SK-N-SH treated with all-trans-retinoic acid at 6 μM for 48 hours (cell line): ENCODE results near the gene MT1X.

Experiments
- BACH2 ChIP-seq: fragments of 250-450 bp; sonication (Bioruptor Pico); IDR thresholded peaks from 2 replicates; pipeline ENCODE4 v1.9.0; 2021; ENCODE audit warnings: mild to moderate bottlenecking, borderline replicate concordance
- CSDC2 ChIP-seq: fragments of 250-450 bp; sonication (Bioruptor Pico); IDR thresholded peaks from 2 replicates; pipeline ENCODE4 v1.5.0; 2020; ENCODE audit warnings: mild to moderate bottlenecking, moderate library complexity
- GLIS3 ChIP-seq: fragments of 250-450 bp; sonication (Bioruptor Pico); IDR thresholded peaks from 2 replicates; pipeline ENCODE4 v1.5.0; 2020; ENCODE audit warnings: mild to moderate bottlenecking, moderate library complexity
- ISL1 ChIP-seq: fragments of 250-450 bp; sonication (Bioruptor Pico); IDR thresholded peaks from 2 replicates; pipeline ENCODE4 v2.1.2; 2022; ENCODE audit warnings: mild to moderate bottlenecking, moderate library complexity
- PPARA ChIP-seq: fragments of 250-450 bp; sonication (Bioruptor Pico); IDR thresholded peaks from 2 replicates; pipeline ENCODE4 v1.5.0; 2020; ENCODE audit warnings: mild to moderate bottlenecking, borderline replicate concordance
- TOX ChIP-seq: fragments of 250-450 bp; sonication (Bioruptor Pico); IDR thresholded peaks from 2 replicates; pipeline ENCODE4 v1.8.0; 2021; ENCODE audit warnings: mild to moderate bottlenecking, moderate library complexity, borderline replicate concordance
- ZC3H10 ChIP-seq: fragments of 250-450 bp; sonication (Bioruptor Pico); IDR thresholded peaks from 2 replicates; pipeline ENCODE4 v1.5.1; 2021; ENCODE audit warnings: mild to moderate bottlenecking, moderate library complexity
- ZFP30 ChIP-seq: fragments of 450-650 bp; formaldehyde crosslinking; IDR thresholded peaks from 2 replicates; pipeline ENCODE4 v1.5.0; 2022; ENCODE audit warnings: mild to moderate bottlenecking, moderate library complexity
- TF ChIP-seq, protein P1 (sequence below): fragments of 250-450 bp; sonication (Bioruptor Pico); IDR thresholded peaks from 2 replicates; pipeline ENCODE4 v1.5.1; 2021; ENCODE audit warnings: mild to moderate bottlenecking, moderate library complexity
- TF ChIP-seq, protein P2 (sequence below): fragments of 250-450 bp; sonication (Bioruptor Pico); IDR thresholded peaks from 2 replicates; pipeline ENCODE4 v1.8.0; 2020; ENCODE audit warnings: mild to moderate bottlenecking, moderate library complexity, borderline replicate concordance
- TF ChIP-seq, protein P3 (sequence below): fragments of 250-450 bp; sonication (Bioruptor Pico); IDR thresholded peaks from 2 replicates; pipeline ENCODE4 v1.8.0; 2021; ENCODE audit warnings: low read depth, mild to moderate bottlenecking, moderate library complexity, borderline replicate concordance
- TF ChIP-seq, protein P4 (sequence below): fragments of 250-450 bp; sonication (Bioruptor Pico); IDR thresholded peaks from 2 replicates; pipeline ENCODE4 v1.5.1; 2020; ENCODE audit warnings: low read depth, mild to moderate bottlenecking, moderate library complexity

DNA sequence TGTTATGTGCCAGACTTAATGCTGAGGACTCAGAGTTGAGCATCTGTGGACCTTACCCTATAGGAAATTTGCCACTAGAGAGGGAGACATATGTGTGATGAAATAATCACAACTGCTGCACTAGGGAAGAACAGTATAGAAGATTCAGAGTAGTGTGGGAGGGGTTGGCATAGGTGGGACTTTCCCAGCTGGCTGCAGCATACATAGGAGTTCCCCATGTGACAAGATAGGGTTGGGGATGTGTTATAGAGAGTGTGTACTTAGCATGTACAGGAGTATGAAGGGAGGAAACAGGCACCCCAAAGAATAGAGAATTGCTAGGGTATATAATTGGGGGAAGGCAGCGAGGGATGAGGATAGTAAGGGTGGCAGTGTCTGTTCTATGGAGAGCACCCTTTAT is 50.6 kb downstream of the MT1X start:
- TF ChIP-seq ISL1 (CRISPR knock-in tag), result no peak
- no peak for TF ChIP-seq CSDC2 (CRISPR knock-in tag)
- no peak for TF ChIP-seq TOX (CRISPR knock-in tag)
- no peak for TF ChIP-seq PPARA
- TF ChIP-seq BACH2 (CRISPR knock-in tag), result no peak
- no peak for TF ChIP-seq ZC3H10 (CRISPR knock-in tag)
- TF ChIP-seq, protein P1, sequence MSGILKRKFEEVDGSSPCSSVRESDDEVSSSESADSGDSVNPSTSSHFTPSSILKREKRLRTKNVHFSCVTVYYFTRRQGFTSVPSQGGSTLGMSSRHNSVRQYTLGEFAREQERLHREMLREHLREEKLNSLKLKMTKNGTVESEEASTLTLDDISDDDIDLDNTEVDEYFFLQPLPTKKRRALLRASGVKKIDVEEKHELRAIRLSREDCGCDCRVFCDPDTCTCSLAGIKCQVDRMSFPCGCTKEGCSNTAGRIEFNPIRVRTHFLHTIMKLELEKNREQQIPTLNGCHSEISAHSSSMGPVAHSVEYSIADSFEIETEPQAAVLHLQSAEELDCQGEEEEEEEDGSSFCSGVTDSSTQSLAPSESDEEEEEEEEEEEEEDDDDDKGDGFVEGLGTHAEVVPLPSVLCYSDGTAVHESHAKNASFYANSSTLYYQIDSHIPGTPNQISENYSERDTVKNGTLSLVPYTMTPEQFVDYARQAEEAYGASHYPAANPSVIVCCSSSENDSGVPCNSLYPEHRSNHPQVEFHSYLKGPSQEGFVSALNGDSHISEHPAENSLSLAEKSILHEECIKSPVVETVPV (CRISPR knock-in tag), result no peak
- TF ChIP-seq, protein P2, sequence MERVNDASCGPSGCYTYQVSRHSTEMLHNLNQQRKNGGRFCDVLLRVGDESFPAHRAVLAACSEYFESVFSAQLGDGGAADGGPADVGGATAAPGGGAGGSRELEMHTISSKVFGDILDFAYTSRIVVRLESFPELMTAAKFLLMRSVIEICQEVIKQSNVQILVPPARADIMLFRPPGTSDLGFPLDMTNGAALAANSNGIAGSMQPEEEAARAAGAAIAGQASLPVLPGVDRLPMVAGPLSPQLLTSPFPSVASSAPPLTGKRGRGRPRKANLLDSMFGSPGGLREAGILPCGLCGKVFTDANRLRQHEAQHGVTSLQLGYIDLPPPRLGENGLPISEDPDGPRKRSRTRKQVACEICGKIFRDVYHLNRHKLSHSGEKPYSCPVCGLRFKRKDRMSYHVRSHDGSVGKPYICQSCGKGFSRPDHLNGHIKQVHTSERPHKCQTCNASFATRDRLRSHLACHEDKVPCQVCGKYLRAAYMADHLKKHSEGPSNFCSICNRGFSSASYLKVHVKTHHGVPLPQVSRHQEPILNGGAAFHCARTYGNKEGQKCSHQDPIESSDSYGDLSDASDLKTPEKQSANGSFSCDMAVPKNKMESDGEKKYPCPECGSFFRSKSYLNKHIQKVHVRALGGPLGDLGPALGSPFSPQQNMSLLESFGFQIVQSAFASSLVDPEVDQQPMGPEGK (CRISPR knock-in tag), result no peak
- TF ChIP-seq GLIS3 (CRISPR knock-in tag), result no peak
- TF ChIP-seq, protein P3, sequence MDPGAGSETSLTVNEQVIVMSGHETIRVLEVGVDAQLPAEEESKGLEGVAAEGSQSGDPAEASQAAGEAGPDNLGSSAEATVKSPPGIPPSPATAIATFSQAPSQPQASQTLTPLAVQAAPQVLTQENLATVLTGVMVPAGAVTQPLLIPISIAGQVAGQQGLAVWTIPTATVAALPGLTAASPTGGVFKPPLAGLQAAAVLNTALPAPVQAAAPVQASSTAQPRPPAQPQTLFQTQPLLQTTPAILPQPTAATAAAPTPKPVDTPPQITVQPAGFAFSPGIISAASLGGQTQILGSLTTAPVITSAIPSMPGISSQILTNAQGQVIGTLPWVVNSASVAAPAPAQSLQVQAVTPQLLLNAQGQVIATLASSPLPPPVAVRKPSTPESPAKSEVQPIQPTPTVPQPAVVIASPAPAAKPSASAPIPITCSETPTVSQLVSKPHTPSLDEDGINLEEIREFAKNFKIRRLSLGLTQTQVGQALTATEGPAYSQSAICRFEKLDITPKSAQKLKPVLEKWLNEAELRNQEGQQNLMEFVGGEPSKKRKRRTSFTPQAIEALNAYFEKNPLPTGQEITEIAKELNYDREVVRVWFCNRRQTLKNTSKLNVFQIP, result no peak
- TF ChIP-seq, protein P4, sequence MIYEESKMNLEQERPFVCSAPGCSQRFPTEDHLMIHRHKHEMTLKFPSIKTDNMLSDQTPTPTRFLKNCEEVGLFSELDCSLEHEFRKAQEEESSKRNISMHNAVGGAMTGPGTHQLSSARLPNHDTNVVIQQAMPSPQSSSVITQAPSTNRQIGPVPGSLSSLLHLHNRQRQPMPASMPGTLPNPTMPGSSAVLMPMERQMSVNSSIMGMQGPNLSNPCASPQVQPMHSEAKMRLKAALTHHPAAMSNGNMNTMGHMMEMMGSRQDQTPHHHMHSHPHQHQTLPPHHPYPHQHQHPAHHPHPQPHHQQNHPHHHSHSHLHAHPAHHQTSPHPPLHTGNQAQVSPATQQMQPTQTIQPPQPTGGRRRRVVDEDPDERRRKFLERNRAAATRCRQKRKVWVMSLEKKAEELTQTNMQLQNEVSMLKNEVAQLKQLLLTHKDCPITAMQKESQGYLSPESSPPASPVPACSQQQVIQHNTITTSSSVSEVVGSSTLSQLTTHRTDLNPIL (CRISPR knock-in tag), result no peak
- TF ChIP-seq ZFP30 (CRISPR knock-in tag), result no peak
